ENCODE data around the gene GEMIN2. TPM values are rescaled to one million over a fixed set of nuclear protein-coding genes. Genes with fewer than 3 reads are reported as not detected.
"Not testable (repeated sequence)": the region's sequence is repeated elsewhere in the genome, so short reads cannot be mapped to it uniquely, and the experiment has no call there.

Gene GEMIN2
- total RNA-seq, 1 donor from 2014 or later: 12.3 TPM

DNA sequence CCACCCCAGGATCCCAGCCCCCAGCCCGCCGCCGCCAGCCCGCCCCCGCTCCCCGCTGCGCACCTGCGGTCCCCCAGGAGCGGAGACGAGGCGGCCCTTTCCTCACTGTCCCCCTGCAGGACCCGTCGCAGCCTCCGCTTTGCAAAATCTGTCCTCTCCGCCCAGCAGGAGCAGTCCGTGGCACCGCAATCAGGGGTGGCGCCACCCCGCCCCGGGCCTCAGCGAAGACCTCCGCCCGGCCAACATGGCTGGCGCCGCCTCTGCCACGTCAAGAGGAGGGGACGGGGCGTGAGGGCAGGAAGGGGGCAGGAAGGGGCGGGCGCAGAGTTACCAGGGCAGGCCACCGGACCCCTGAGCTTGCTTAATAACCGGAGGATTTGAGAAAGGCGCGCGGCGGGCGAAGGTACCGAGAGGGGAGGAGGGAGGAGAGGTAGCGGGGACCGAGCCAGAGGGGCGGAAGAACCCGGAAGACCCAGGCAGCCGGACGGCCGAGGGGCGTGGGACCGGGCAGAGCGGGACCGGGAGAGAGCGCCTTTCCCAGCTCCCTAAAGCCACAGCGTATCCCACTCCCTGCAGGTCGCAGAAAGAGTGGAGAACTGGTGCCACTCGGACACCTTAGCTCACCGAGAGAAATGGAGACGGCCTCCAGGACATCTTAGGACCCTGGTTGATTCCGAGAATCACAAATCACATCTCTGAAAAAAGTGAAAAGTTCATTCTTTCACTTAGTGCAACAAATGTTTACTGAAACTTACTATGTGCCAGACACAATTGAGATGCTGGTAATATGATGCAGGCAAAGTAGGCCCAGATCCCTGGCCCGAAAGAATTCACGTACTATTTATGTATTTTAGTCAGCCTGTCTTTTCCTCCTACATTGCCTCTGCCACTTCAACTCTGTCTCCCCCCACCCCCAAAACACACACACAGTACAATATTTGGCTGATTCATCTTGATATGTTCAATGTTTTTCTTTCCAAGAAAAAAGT, 10.9 kb upstream of the GEMIN2 start, which contains the start of gene SEC23A:
SEC23A (minus strand) TSS at position 267 of the 989 bp plus-strand sequence. CDS start 7,117 bp downstream, outside the sequence.
- peak; percentile 98 for ATAC-seq (ENCODE audit: low read depth)
- Mint-ChIP-seq H3K27me3 (no peaks in the 10 kb centered on the region), H3K4me1 (peaks cover 35% of the 10 kb centered on the region), H3K36me3 (ENCODE audit: low read depth) (peaks cover 8% of the 10 kb centered on the region), H3K27ac (peak within 1 kb of the TSS; percentile 97), H3K4me3 (peak within 1 kb of the TSS; percentile 96), H3K9me3 (no peaks in the 10 kb centered on the region)
- CTCF ChIA-PET: interaction anchor here (1.1 to 2.5 kb wide), 2 partner anchors 10 to 330 kb away, joined by 3 to 11 read pairs; partner anchors contain the start of genes FBXO33 and GEMIN2
- TF ChIP-seq, protein P1, sequence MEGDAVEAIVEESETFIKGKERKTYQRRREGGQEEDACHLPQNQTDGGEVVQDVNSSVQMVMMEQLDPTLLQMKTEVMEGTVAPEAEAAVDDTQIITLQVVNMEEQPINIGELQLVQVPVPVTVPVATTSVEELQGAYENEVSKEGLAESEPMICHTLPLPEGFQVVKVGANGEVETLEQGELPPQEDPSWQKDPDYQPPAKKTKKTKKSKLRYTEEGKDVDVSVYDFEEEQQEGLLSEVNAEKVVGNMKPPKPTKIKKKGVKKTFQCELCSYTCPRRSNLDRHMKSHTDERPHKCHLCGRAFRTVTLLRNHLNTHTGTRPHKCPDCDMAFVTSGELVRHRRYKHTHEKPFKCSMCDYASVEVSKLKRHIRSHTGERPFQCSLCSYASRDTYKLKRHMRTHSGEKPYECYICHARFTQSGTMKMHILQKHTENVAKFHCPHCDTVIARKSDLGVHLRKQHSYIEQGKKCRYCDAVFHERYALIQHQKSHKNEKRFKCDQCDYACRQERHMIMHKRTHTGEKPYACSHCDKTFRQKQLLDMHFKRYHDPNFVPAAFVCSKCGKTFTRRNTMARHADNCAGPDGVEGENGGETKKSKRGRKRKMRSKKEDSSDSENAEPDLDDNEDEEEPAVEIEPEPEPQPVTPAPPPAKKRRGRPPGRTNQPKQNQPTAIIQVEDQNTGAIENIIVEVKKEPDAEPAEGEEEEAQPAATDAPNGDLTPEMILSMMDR (IDR thresholded peaks at IDR 0.05): no peak
- peak; percentile 79 for DNase-seq
- intact Hi-C loops (cut with micrococcal nuclease): loop anchor here (1.0 kb wide), 6 partner anchors 11 to 329 kb away; partner anchors contain the start of genes FBXO33, GEMIN2, PNN and TRAPPC6B
- POLR2A ChIA-PET: interaction anchor here (0.5 to 4.2 kb wide), 16 partner anchors 8 to 382 kb away, joined by 3 to 85 read pairs (median 6); partner anchors contain the start of genes FBXO33, GEMIN2, PNN and TRAPPC6B

DNA sequence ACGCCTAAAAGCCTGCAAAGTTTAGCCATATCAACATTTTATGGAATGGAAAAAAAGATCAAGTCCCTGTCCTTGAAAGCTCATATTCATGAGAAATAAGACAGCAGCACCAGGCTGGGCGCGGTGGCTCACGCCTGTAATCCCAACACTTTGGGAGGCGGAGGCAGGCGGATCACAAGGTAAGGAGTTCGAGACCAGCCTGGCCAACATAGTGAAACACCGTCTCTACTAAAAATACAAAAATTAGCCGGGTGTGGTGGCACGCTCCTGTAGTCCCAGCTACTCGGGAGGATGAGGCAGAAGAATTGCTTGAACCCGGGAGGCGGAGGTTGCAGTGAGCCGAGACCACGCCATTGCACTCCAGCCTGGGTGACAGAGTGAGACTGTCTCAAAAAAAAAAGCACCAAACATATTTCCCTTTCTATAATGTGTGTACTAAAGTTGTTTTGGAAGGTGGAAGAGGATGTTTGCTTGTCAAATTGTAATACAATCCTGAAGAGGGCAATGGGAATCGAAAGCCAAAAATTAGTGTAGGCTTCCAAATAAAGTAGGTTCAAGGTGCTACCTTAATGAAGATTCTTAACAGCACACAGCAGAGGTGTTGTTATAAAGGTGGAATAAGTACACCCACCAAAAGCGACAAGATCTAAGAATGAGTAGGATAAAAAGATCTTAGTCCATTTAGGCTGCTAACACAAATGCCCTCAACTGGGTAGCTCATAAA, 9.9 kb upstream of the GEMIN2 start:
- ATAC-seq (ENCODE audit: low read depth); H3K27me3 Mint-ChIP-seq; H3K36me3 Mint-ChIP-seq (ENCODE audit: low read depth); H3K9me3 Mint-ChIP-seq; DNase-seq; intact Hi-C loops (cut with micrococcal nuclease): not testable (repeated sequence)
- peak overlapping the region; percentile 97 for H3K27ac Mint-ChIP-seq
- ChIA-PET CTCF (interaction anchor here (1.1 to 2.5 kb wide), 2 partner anchors 9 to 329 kb away, joined by 3 to 11 read pairs; partner anchors contain the start of genes FBXO33 and GEMIN2), POLR2A (interaction anchor here (0.6 to 4.2 kb wide), 8 partner anchors 10 to 381 kb away, joined by 3 to 85 read pairs (median 32); partner anchors contain the start of genes FBXO33, GEMIN2, PNN and TRAPPC6B)
- H3K4me3 Mint-ChIP-seq: peak overlapping the region; percentile 96
- H3K4me1 Mint-ChIP-seq: peaks cover 35% of the 10 kb centered on the region

DNA sequence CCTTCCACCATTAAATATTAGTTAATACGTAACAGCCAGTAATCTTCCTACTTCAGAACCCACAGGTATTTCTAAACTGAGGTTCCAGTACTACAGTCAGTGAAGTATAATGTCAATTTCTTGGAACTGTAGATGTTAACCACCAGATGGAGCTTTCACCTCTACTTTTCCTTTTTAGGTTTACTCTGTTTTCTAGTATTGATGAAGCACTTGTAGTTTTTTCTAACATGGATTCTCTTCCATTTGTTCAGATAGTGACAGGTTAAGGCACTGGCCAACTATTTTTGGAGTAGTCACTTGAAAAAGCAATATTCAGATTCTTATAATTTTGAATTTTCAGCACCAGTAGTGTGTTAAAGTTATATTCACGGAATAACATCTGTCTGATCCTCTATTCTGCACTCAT, 6.5 kb upstream of the GEMIN2 start:
- intact Hi-C loops (cut with micrococcal nuclease): loop anchor here (1.0 kb wide), 1 partner anchor 362 kb away; no protein-coding TSS in a partner anchor
- H3K27me3 Mint-ChIP-seq: no peaks in the 10 kb centered on the region
- CTCF ChIA-PET: no interaction called here
- ATAC-seq (ENCODE audit: low read depth) (no peak), DNase-seq (no peak)
- TF ChIP-seq, protein P1 (IDR thresholded peaks at IDR 0.05): no peak
- no peak overlapping the region for H3K27ac Mint-ChIP-seq
- no peaks in the 10 kb centered on the region for H3K9me3 Mint-ChIP-seq
- peaks cover 17% of the 10 kb centered on the region for H3K4me1 Mint-ChIP-seq
- POLR2A ChIA-PET: no interaction called here
- no peak overlapping the region for H3K4me3 Mint-ChIP-seq
- peaks cover 6% of the 10 kb centered on the region for H3K36me3 Mint-ChIP-seq (ENCODE audit: low read depth)

DNA sequence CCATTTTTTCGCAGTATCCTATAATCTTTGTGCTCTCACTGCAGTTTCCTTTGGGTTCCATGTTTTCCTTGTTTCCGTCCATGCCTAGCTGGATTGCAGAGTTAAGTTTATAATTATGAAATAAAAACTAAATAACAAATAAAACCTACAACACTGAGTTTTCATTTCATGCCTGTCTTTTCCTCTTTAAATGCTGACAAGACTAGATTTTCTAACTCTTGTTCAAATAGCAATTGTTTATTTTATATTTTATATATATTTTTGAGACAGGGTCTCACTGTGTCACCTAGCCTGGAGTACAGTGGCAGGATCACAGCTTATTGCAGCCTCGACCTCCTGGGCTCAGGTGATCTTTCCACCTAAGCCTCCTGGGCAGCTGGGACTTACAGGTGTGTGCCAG, 5.3 kb upstream of the GEMIN2 start:
- intact Hi-C loops (cut with micrococcal nuclease): no loop called here
- ChIA-PET POLR2A (interaction anchor here (1.4 kb wide), 1 partner anchor 66 kb away, joined by 4 read pairs; the partner anchor contains the start of gene PNN), CTCF (no interaction called here)
- no peaks in the 10 kb centered on the region for H3K9me3 Mint-ChIP-seq
- no peak overlapping the region for H3K4me3 Mint-ChIP-seq
- no peaks in the 10 kb centered on the region for H3K27me3 Mint-ChIP-seq
- DNase-seq (no peak), ATAC-seq (ENCODE audit: low read depth) (no peak)
- H3K4me1 Mint-ChIP-seq: peaks cover 15% of the 10 kb centered on the region
- TF ChIP-seq, protein P1 (IDR thresholded peaks at IDR 0.05): no peak
- H3K27ac Mint-ChIP-seq: no peak overlapping the region
- H3K36me3 Mint-ChIP-seq (ENCODE audit: low read depth): no peaks in the 10 kb centered on the region

All from activated B cell treated with CpG ODN at 0.5 μM for 24 hours (primary cell).